Measurements from ENCODE around the gene ZNF732.
"Not testable (repeated sequence)": the region's sequence is repeated elsewhere in the genome, so short reads cannot be mapped to it uniquely, and the experiment has no call there.

ZNF732 gene

GRCh38 chr4:314296-314903 is 9.1 kb upstream of the ZNF732 start:
- H3K27ac ChIP-seq (ENCODE audit: low read depth, low read length): peak overlapping the region; percentile 87
- peaks cover 15% of the 10 kb centered on the region; the same call in 1 of the 2 replicates for H3K36me3 ChIP-seq (ENCODE audit: low read length)
- H3K4me2 ChIP-seq (ENCODE audit: low read depth, low read length, poor library complexity, severe bottlenecking): peak overlapping the region; percentile 49
- peaks cover 59% of the 10 kb centered on the region for H3K9me3 ChIP-seq (ENCODE audit: insufficient read depth, low read length)
- TF ChIP-seq CTCF (IDR thresholded peaks at IDR 0.05; ENCODE audit: insufficient read depth, low read length, poor library complexity, severe bottlenecking) (no peak), EZH2phosphoT487 (conservative IDR thresholded peaks at IDR 0.05; ENCODE audit: low read length) (no peak)
- H4K20me1 ChIP-seq (ENCODE audit: low read depth, low read length): no peaks in the 10 kb centered on the region
- H3K27me3 ChIP-seq (ENCODE audit: low read length): no peaks in the 10 kb centered on the region
- H3K9ac ChIP-seq (ENCODE audit: low read length): no peak overlapping the region
- no peaks in the 10 kb centered on the region for H3K79me2 ChIP-seq (ENCODE audit: insufficient read depth, low read length)
- H3F3A ChIP-seq (ENCODE audit: insufficient read depth): peaks cover 19% of the 10 kb centered on the region
- H3K9me2 ChIP-seq (replicated peaks; ENCODE audit: insufficient read depth, low read length): no peaks in the 10 kb centered on the region
- no peak overlapping the region for H2AFZ ChIP-seq (ENCODE audit: low read depth, low read length, severe bottlenecking)
- no peak overlapping the region for H3K4me3 ChIP-seq (ENCODE audit: insufficient read depth, low read length, poor library complexity, severe bottlenecking)

- Histone ChIP-seq H3K36me3 (ENCODE audit: low read length) (peaks cover 24% of the 10 kb centered on the region), H3F3A (ENCODE audit: insufficient read depth) (peaks cover 40% of the 10 kb centered on the region), H3K27ac (ENCODE audit: low read depth, low read length) (peak overlapping the region; percentile 100), H4K20me1 (ENCODE audit: low read depth, low read length) (no peaks in the 10 kb centered on the region), H3K9me3 (ENCODE audit: insufficient read depth, low read length) (peaks cover 86% of the 10 kb centered on the region), H3K4me3 (ENCODE audit: insufficient read depth, low read length, poor library complexity, severe bottlenecking) (no peak overlapping the region), H3K27me3 (ENCODE audit: low read length) (no peaks in the 10 kb centered on the region), H2AFZ (ENCODE audit: low read depth, low read length, severe bottlenecking) (no peak overlapping the region), H3K79me2 (ENCODE audit: insufficient read depth, low read length) (no peaks in the 10 kb centered on the region), H3K9me2 (replicated peaks; ENCODE audit: insufficient read depth, low read length) (no peaks in the 10 kb centered on the region), H3K9ac (ENCODE audit: low read length) (no peak overlapping the region), H3K4me2 (ENCODE audit: low read depth, low read length, poor library complexity, severe bottlenecking) (no peak overlapping the region)
- TF ChIP-seq EZH2phosphoT487 (conservative IDR thresholded peaks at IDR 0.05; ENCODE audit: low read length): no peak
- no peak for TF ChIP-seq CTCF (IDR thresholded peaks at IDR 0.05; ENCODE audit: insufficient read depth, low read length, poor library complexity, severe bottlenecking)
Measured at GRCh38 chr4:309807-310206, 4.5 kb upstream of the ZNF732 start.

GRCh38 chr4:306551-306961 is 1.3 kb upstream of the ZNF732 start:
- Histone ChIP-seq H3K27me3 (ENCODE audit: low read length) (no peaks in the 10 kb centered on the region), H3K4me2 (ENCODE audit: low read depth, low read length, poor library complexity, severe bottlenecking) (peak overlapping the region; percentile 52), H3K9ac (ENCODE audit: low read length) (peak overlapping the region; percentile 36; the same call in 1 of the 2 replicates), H3F3A (ENCODE audit: insufficient read depth) (peaks cover 33% of the 10 kb centered on the region), H3K79me2 (ENCODE audit: insufficient read depth, low read length) (no peaks in the 10 kb centered on the region), H4K20me1 (ENCODE audit: low read depth, low read length) (no peaks in the 10 kb centered on the region), H3K27ac (ENCODE audit: low read depth, low read length) (peak overlapping the region; percentile 100), H3K9me2 (replicated peaks; ENCODE audit: insufficient read depth, low read length) (no peaks in the 10 kb centered on the region), H3K4me3 (ENCODE audit: insufficient read depth, low read length, poor library complexity, severe bottlenecking) (no peak overlapping the region), H3K9me3 (ENCODE audit: insufficient read depth, low read length) (peaks cover 72% of the 10 kb centered on the region), H2AFZ (ENCODE audit: low read depth, low read length, severe bottlenecking) (no peak overlapping the region), H3K36me3 (ENCODE audit: low read length) (peaks cover 21% of the 10 kb centered on the region)
- TF ChIP-seq CTCF (IDR thresholded peaks at IDR 0.05; ENCODE audit: insufficient read depth, low read length, poor library complexity, severe bottlenecking) (no peak), EZH2phosphoT487 (conservative IDR thresholded peaks at IDR 0.05; ENCODE audit: low read length) (no peak)

GRCh38 chr4:304516-304915 is 758 bp downstream of the ZNF732 start:
- H4K20me1 ChIP-seq (ENCODE audit: low read depth, low read length); H3K27me3 ChIP-seq (ENCODE audit: low read length); H3K36me3 ChIP-seq (ENCODE audit: low read length); H3K4me3 ChIP-seq (ENCODE audit: insufficient read depth, low read length, poor library complexity, severe bottlenecking); H2AFZ ChIP-seq (ENCODE audit: low read depth, low read length, severe bottlenecking); H3K9ac ChIP-seq (ENCODE audit: low read length); H3K79me2 ChIP-seq (ENCODE audit: insufficient read depth, low read length); H3K27ac ChIP-seq (ENCODE audit: low read depth, low read length); H3K4me2 ChIP-seq (ENCODE audit: low read depth, low read length, poor library complexity, severe bottlenecking); H3K9me2 ChIP-seq (replicated peaks; ENCODE audit: insufficient read depth, low read length): not testable (repeated sequence)
- Histone ChIP-seq H3F3A (ENCODE audit: insufficient read depth) (peaks cover 22% of the 10 kb centered on the region), H3K9me3 (ENCODE audit: insufficient read depth, low read length) (peaks cover 55% of the 10 kb centered on the region)
